ENCODE measurements around the gene DFFB.

DFFB gene

DNA sequence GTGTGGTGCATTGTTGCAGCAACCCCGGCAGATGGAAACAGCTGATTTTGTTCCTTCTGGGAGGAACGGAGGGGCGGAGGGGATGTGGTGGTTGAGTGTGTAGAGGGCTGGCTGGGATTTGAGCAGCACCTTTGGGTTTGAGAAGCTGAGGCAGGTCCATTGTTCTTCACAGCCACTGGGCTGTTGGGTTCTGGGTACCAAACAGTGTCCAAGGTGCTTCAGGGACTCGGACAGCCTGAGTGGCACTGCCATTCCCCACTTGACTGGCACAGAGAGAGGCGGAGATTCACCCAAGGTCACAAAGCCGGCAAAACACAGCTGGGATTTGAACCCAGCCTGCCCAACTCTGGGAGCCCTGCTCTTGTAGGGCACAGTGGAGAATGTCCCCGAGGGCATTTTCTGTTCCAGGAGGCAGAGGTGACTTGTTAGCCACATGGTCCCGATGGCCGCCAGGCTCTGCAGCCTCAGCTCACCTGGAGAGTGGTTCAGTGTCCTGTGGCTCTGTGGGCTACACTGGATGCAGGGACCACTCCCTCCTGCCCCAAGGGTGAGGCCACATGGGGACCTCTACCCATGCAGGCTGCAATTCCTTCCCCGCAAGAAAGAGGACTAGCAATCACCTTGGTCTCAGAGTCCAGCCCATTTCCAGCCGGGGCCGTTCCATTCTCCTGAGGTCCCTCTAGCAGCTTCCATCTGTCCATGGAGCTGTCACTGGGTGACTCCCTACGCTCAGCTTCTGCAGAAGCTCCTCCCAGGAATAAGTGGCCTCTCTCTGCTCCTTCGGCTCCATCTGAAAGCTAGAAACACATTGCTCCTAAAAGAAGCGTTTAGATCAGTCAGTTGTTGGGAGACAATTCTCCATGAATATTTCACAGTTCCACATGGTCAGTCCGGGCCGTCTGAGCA, 74.0 kb downstream of the DFFB start:
- no peak for DNase-seq

DNA sequence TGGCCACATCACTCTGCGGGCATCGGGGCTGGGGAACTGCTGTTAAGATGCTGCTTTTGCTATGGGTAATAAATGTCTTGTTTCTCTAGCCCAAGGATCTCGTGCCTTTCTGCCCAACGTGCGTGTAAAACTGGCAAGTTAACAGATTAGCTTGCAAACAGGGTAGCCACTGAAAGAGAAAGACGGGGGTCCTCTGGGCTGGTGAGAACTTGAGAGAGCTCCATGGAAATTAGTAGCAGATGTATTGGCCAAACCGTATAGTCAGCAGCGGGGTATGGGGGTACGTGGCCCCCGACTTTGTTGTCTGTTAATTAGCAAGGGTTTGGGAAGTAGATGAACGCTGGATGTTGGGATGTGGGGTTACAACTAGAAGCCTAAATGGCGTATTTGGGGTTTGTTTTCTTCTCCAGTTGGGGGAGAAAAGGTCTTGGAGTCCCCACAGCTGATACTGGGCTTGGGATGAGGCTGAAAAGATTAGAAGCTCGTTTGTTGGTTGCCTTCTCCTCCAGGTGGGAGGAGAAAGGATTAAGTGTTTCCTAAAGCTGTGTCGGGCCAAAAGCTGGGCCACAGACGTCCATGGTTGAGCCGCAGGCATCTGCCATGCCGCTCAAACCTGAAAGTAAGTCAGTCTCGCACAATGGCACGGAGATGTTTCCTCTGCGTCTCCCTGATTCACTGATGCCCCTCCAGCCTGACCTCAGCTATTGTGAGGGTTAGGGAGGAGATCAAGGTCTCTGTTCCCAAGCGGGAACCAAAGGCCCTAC, 75.1 kb downstream of the DFFB start:
- no peak for DNase-seq
